ENCODE results near the gene GPR153.

The GPR153 gene

GRCh38 chr1:6199298-6200187, 61.4 kb downstream of the GPR153 start, which contains the start of gene RPL22:
TSS of gene RPL22 (minus strand) at chr1:6199595. CDS start at chr1:6199573, 22 bp downstream.
- DNase-seq (ENCODE audit: low spot score) = peak; percentile 99

GRCh38 chr1:6198646-6199297, 62.1 kb downstream of the GPR153 start:
- no peak for DNase-seq (ENCODE audit: low spot score)

GRCh38 chr1:6197746-6198427, 63.0 kb downstream of the GPR153 start:
- DNase-seq (ENCODE audit: low spot score) = no peak
